Suprapubic skin (tissue), 4 donors: ENCODE results near the gene CYP2W1.

ENCODE experiments used
- EP300 ChIP-seq: sonication (generic); formaldehyde crosslinking; IDR thresholded peaks from one replicate; pipeline ENCODE4 v1.6.1; 2017; ENCODE audit warnings: antibody characterized with exemption
- POLR2A ChIP-seq, 2 donors: fragments of 450-650 bp; IDR thresholded peaks; one replicate each; pipeline ENCODE4 v1.6.1; 2017; ENCODE audit warnings: antibody characterized with exemption in 2 of 2, mild to moderate bottlenecking in 2 of 2, moderate library complexity in 2 of 2
- POLR2AphosphoS5 ChIP-seq, 3 donors: sonication (generic); formaldehyde crosslinking; IDR thresholded peaks; one replicate each; pipeline ENCODE4 v1.6.1; 2017; ENCODE audit warnings: antibody characterized with exemption in 3 of 3
- TF ChIP-seq, protein P1 (sequence below), 2 donors: fragments of 200-600 bp in 1 of 2; fragments of 450-650 bp in 1 of 2; sonication (generic) in 1 of 2; IDR thresholded peaks; one replicate each; pipeline ENCODE4 v1.5.1; 2016 to 2019; ENCODE audit warnings: antibody characterized with exemption in 2 of 2, mild to moderate bottlenecking in 1 of 2, moderate library complexity in 1 of 2

DNA sequence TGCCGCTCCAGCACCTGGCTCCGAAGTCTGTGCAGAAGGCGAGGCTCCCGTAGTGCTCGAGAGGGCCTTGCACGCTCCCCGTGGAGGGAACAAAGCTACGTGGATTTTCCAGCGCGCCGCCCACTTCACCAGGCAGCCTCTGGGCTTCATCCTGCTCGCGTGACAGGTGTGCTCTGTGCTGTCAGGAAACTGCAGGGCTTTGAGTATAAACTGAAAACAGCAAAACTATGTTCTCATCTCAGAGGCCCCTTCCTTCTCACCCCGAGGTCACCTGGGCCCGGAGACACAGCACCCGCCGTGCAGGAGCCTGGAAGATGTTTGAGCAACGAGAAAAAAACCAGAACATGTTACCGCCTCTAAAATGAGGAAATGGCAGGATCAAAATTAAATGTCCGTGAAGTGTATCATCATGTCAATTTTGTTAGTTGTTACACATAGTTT lies 43.8 kb downstream of the CYP2W1 start:
- TF ChIP-seq POLR2A (IDR thresholded peaks at IDR 0.05) (no peak), POLR2AphosphoS5 (IDR thresholded peaks at IDR 0.05) (no peak), EP300 (no peak)
- TF ChIP-seq, protein P1, sequence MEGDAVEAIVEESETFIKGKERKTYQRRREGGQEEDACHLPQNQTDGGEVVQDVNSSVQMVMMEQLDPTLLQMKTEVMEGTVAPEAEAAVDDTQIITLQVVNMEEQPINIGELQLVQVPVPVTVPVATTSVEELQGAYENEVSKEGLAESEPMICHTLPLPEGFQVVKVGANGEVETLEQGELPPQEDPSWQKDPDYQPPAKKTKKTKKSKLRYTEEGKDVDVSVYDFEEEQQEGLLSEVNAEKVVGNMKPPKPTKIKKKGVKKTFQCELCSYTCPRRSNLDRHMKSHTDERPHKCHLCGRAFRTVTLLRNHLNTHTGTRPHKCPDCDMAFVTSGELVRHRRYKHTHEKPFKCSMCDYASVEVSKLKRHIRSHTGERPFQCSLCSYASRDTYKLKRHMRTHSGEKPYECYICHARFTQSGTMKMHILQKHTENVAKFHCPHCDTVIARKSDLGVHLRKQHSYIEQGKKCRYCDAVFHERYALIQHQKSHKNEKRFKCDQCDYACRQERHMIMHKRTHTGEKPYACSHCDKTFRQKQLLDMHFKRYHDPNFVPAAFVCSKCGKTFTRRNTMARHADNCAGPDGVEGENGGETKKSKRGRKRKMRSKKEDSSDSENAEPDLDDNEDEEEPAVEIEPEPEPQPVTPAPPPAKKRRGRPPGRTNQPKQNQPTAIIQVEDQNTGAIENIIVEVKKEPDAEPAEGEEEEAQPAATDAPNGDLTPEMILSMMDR (IDR thresholded peaks at IDR 0.05) = no peak
